Astrocyte (in vitro differentiated cells and primary cell): Measurements from ENCODE around the gene ARID3B. TPM values are rescaled to one million over a fixed set of nuclear protein-coding genes. Genes with fewer than 3 reads are reported as not detected.

Experiments
- DNase-seq: peaks from one replicate; pipeline ENCODE4 v3.0.0-alpha.2; 2010; ENCODE audit warnings: low read depth
- FAIRE-seq: peaks from 2 replicates; lab custom pipeline; 2011; peaks lifted over from hg19 to GRCh38; lab: Jason Lieb, UNC
- H2AFZ ChIP-seq: 2 replicates; pipeline ENCODE4 v1.6.0; 2012; ENCODE audit warnings: low read depth, low read length, inconsistent platforms
- H3K27ac ChIP-seq: 2 replicates; pipeline ENCODE4 v1.5.1; 2011; ENCODE audit warnings: low read depth, low read length, inconsistent platforms
- H3K27me3 ChIP-seq: 2 replicates; pipeline ENCODE4 v1.6.0; 2011; ENCODE audit warnings: low read length, inconsistent platforms; ENCODE audit not compliant: insufficient read depth
- H3K36me3 ChIP-seq: 2 replicates; pipeline ENCODE4 v1.5.1; 2011; ENCODE audit warnings: low read length, inconsistent platforms; ENCODE audit not compliant: insufficient read depth
- H3K4me1 ChIP-seq: 2 replicates; pipeline ENCODE4 v1.5.1; 2011; ENCODE audit warnings: low read length, inconsistent platforms; ENCODE audit not compliant: insufficient read depth
- H3K4me2 ChIP-seq: 2 replicates; pipeline ENCODE4 v1.6.0; 2012; ENCODE audit warnings: low read length, inconsistent platforms
- H3K4me3 ChIP-seq: 2 replicates; pipeline ENCODE4 v1.5.1; 2011; ENCODE audit warnings: low read depth, mild to moderate bottlenecking, low read length, inconsistent platforms; ENCODE audit not compliant: insufficient read depth
- H3K79me2 ChIP-seq: 2 replicates; pipeline ENCODE4 v1.6.0; 2012; ENCODE audit warnings: mild to moderate bottlenecking, low read length, inconsistent platforms; ENCODE audit not compliant: insufficient read depth
- H3K9ac ChIP-seq: 2 replicates; pipeline ENCODE4 v1.6.0; 2012; ENCODE audit warnings: mild to moderate bottlenecking, low read length, inconsistent platforms
- H3K9me3 ChIP-seq: 2 replicates; pipeline ENCODE4 v1.5.1; 2012; ENCODE audit warnings: low read depth, mild to moderate bottlenecking, low read length, inconsistent platforms; ENCODE audit not compliant: insufficient read depth
- H4K20me1 ChIP-seq: 2 replicates; pipeline ENCODE4 v1.6.0; 2012; ENCODE audit warnings: low read length, inconsistent platforms; ENCODE audit not compliant: insufficient read depth
- H3K27ac Mint-ChIP-seq: one replicate; pipeline ENCODE4 v1.8.0; 2021; ENCODE audit warnings: mild to moderate bottlenecking, mixed read lengths; ENCODE audit not compliant: unreplicated experiment
- H3K27me3 Mint-ChIP-seq: one replicate; pipeline ENCODE4 v1.8.0; 2021; ENCODE audit warnings: low read depth, mixed read lengths; ENCODE audit not compliant: unreplicated experiment
- H3K36me3 Mint-ChIP-seq: one replicate; pipeline ENCODE4 v1.8.0; 2021; ENCODE audit warnings: low read depth, mixed read lengths; ENCODE audit not compliant: unreplicated experiment
- H3K4me1 Mint-ChIP-seq: one replicate; pipeline ENCODE4 v1.8.0; 2021; ENCODE audit warnings: low read depth, mixed read lengths; ENCODE audit not compliant: unreplicated experiment
- H3K4me3 Mint-ChIP-seq: one replicate; pipeline ENCODE4 v1.8.0; 2021; ENCODE audit warnings: mild to moderate bottlenecking, moderate library complexity, mixed read lengths; ENCODE audit not compliant: unreplicated experiment
- H3K9me3 Mint-ChIP-seq: one replicate; pipeline ENCODE4 v1.8.0; 2021; ENCODE audit warnings: mild to moderate bottlenecking, mixed read lengths; ENCODE audit not compliant: unreplicated experiment
- EZH2 ChIP-seq: IDR thresholded peaks from 2 replicates; pipeline ENCODE4 v1.6.1; 2012; ENCODE audit warnings: mild to moderate bottlenecking, low read length, inconsistent platforms; ENCODE audit not compliant: insufficient read depth
- total RNA-seq: library from RNA; stranded (reverse); gene quantifications from 2 replicates; pipeline ENCODE4 v1.2.1, GENCODE V29; 2021
- TF ChIP-seq, protein P1 (sequence below): IDR thresholded peaks from 2 replicates; pipeline ENCODE4 v1.5.1; 2011; ENCODE audit warnings: low read depth, mild to moderate bottlenecking, inconsistent platforms, low read length, moderate library complexity; ENCODE audit not compliant: insufficient read depth

The ARID3B gene
- total RNA-seq, 1 donor from 2014 or later, result 18.5 TPM

DNA sequence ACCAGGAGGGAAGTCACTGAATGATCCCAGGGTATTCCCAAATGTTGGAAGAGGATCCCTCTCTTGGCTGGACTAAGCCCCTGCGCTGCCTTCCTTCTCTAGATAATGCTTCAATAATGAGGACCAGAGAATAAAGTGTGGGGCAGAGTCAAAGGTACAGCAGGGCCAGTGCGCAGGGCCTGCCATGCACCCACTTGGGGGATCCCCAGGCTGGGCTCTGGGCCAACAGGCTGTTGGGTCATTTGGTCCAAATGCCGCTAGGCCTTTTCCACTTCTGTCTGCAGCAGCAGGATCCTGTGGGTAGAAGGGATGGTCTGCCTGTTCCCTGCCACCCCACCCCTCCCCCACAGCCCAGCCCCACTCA, 68.9 kb downstream of the ARID3B start:
- no peak overlapping the region for H3K9ac ChIP-seq
- no peak overlapping the region for H2AFZ ChIP-seq
- no peak for FAIRE-seq
- no peak overlapping the region for H3K4me2 ChIP-seq
- H3K27me3 ChIP-seq, result no peaks in the 10 kb centered on the region
- TF ChIP-seq EZH2, result no peak
- TF ChIP-seq, protein P1, sequence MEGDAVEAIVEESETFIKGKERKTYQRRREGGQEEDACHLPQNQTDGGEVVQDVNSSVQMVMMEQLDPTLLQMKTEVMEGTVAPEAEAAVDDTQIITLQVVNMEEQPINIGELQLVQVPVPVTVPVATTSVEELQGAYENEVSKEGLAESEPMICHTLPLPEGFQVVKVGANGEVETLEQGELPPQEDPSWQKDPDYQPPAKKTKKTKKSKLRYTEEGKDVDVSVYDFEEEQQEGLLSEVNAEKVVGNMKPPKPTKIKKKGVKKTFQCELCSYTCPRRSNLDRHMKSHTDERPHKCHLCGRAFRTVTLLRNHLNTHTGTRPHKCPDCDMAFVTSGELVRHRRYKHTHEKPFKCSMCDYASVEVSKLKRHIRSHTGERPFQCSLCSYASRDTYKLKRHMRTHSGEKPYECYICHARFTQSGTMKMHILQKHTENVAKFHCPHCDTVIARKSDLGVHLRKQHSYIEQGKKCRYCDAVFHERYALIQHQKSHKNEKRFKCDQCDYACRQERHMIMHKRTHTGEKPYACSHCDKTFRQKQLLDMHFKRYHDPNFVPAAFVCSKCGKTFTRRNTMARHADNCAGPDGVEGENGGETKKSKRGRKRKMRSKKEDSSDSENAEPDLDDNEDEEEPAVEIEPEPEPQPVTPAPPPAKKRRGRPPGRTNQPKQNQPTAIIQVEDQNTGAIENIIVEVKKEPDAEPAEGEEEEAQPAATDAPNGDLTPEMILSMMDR, result no peak
- H3K36me3 ChIP-seq, result no peaks in the 10 kb centered on the region
- no peak for DNase-seq
- H4K20me1 ChIP-seq, result no peaks in the 10 kb centered on the region
- peaks cover 8% of the 10 kb centered on the region for H3K4me1 ChIP-seq
- H3K27ac ChIP-seq, result no peak overlapping the region
- H3K4me3 ChIP-seq, result no peak overlapping the region
- H3K4me3 Mint-ChIP-seq, result no peak overlapping the region
- H3K9me3 ChIP-seq, result no peaks in the 10 kb centered on the region
- H3K9me3 Mint-ChIP-seq, result no peaks in the 10 kb centered on the region
- peaks cover 2% of the 10 kb centered on the region for H3K36me3 Mint-ChIP-seq
- peaks cover 51% of the 10 kb centered on the region for H3K27me3 Mint-ChIP-seq
- H3K4me1 Mint-ChIP-seq, result no peaks in the 10 kb centered on the region
- H3K27ac Mint-ChIP-seq, result no peak overlapping the region
- no peaks in the 10 kb centered on the region for H3K79me2 ChIP-seq

DNA sequence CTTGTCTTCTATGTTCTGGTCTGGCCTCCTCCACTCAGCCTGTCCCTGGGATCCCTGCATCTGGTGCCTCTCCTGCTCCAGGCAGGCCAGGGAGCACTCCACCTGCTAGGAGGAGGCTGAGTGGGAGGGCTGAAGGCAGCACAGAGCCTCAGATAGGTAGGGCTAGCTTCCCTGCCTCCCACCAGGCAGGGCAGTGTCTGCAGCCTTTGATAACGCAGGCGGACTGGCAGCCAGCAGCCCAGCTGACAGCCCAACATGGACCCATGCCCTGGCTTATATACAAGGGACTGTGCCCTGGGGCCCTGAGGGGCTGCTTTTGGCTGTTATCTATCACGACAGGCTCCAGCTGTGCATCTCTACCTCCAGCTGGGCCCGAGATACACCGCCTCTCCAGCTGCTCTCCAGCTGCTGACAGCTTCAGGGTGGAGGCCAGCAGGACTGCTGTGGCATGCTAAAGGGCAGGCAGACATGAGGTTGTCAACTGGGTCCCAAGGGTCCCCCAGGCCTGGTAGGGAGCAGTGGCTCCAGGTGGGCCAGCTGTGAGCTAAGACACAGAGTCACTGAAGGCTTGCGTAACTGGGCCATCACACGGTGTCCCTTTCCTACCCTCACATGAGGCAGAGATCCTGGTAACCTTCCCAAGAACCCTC, 69.4 kb downstream of the ARID3B start:
- no peak for TF ChIP-seq EZH2
- TF ChIP-seq, protein P1, result no peak
- H3K27me3 ChIP-seq, result no peaks in the 10 kb centered on the region
- no peak overlapping the region for H3K4me3 ChIP-seq
- no peak for DNase-seq
- H3K27ac ChIP-seq, result no peak overlapping the region
- Mint-ChIP-seq H3K4me3 (no peak overlapping the region), H3K9me3 (no peaks in the 10 kb centered on the region), H3K36me3 (peaks cover 2% of the 10 kb centered on the region), H3K27me3 (peaks cover 46% of the 10 kb centered on the region), H3K4me1 (no peaks in the 10 kb centered on the region), H3K27ac (no peak overlapping the region)
- no peaks in the 10 kb centered on the region for H3K9me3 ChIP-seq
- no peak overlapping the region for H3K9ac ChIP-seq
- H2AFZ ChIP-seq, result no peak overlapping the region
- no peak overlapping the region for H3K4me2 ChIP-seq
- peaks cover 3% of the 10 kb centered on the region for H3K79me2 ChIP-seq
- no peaks in the 10 kb centered on the region for H3K36me3 ChIP-seq
- no peaks in the 10 kb centered on the region for H4K20me1 ChIP-seq
- FAIRE-seq, result no peak
- H3K4me1 ChIP-seq, result peaks cover 8% of the 10 kb centered on the region

DNA sequence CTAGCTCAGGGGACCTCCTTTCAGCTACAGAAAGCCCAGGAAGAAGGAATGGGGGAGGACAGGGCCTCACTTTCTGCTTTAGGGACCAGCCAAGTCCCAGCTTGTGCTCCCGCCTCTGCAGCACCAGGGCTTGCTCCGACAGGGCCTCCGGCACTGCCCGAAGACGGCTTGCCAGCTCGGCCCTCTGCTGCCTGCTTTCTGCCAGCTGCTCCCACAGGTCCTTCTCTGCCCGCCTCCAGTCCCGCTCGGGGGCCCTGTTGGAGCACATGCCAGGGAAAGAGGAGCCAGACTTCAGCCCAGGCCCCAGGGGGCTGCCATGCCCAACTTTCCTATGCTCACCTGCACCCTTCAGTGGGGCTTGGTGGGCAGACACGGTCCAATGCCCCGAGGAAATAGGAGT, 70.3 kb downstream of the ARID3B start:
- Histone ChIP-seq H3K4me3 (no peak overlapping the region), H3K4me1 (peaks cover 8% of the 10 kb centered on the region), H3K27ac (no peak overlapping the region), H4K20me1 (peaks cover under 1% of the 10 kb centered on the region), H3K9ac (no peak overlapping the region), H3K27me3 (no peaks in the 10 kb centered on the region), H3K4me2 (no peak overlapping the region), H3K36me3 (no peaks in the 10 kb centered on the region), H3K79me2 (peaks cover 13% of the 10 kb centered on the region), H2AFZ (no peak overlapping the region), H3K9me3 (no peaks in the 10 kb centered on the region)
- DNase-seq, result no peak
- TF ChIP-seq, protein P1, result no peak
- TF ChIP-seq EZH2, result no peak
- Mint-ChIP-seq H3K9me3 (no peaks in the 10 kb centered on the region), H3K36me3 (peaks cover 2% of the 10 kb centered on the region), H3K27ac (no peak overlapping the region), H3K27me3 (peaks cover 42% of the 10 kb centered on the region), H3K4me3 (no peak overlapping the region), H3K4me1 (no peaks in the 10 kb centered on the region)
- FAIRE-seq, result no peak
